Left renal cortex interstitium (tissue), 4 donors: ENCODE results near the gene SAT2. TPM values are rescaled to one million over a fixed set of nuclear protein-coding genes. Genes with fewer than 3 reads are reported as not detected.

Experiments used
- DNase-seq, 4 donors: peaks; one replicate each; pipeline ENCODE4 v3.0.0-alpha.2; 2013; ENCODE audit warnings: low read depth in 4 of 4, low spot score in 2 of 4, missing footprints in 1 of 4
- polyA plus RNA-seq, 4 donors: library from polyadenylated mRNA; unstranded; fragments of 120-200 nt; gene quantifications; one replicate each; pipeline ENCODE4 v1.2.1, GENCODE V29; 2013; ENCODE audit not compliant: insufficient read length in 4 of 4

SAT2 gene
- polyA plus RNA-seq, 4 donors, result 127 to 157 (median 133) TPM

- DNase-seq, result no peak
Measured at GRCh38 chr17:7577327-7578199, 50.1 kb downstream of the SAT2 start.

GRCh38 chr17:7576432-7576937 lies 51.1 kb downstream of the SAT2 start:
- DNase-seq, result no peak

Other genes starting within 250 kb of the SAT2 start
- gene TNK1, start 246.7 kb downstream of the SAT2 start, polyA plus RNA-seq, result 1 to 10 TPM; 3.1 to 7.9 (median 5.7) TPM
- 10 to 100 TPM; 27.8 to 51.2 (median 41.2) TPM for gene PLSCR3, start 233.3 kb downstream of the SAT2 start, polyA plus RNA-seq
- gene TMEM256, start 223.7 kb downstream of the SAT2 start, polyA plus RNA-seq, result 100 to 1,000 TPM in 1 of 4 donors, 10 to 100 TPM in 3; 82.2 to 108 (median 90.2) TPM
- gene NLGN2, start 220.0 kb downstream of the SAT2 start, polyA plus RNA-seq, result 10 to 100 TPM; 17.5 to 38.6 (median 30.2) TPM
- not detected for gene SPEM1, start 207.5 kb downstream of the SAT2 start, polyA plus RNA-seq
- gene SPEM2, start 202.2 kb downstream of the SAT2 start, polyA plus RNA-seq, result under 1 TPM in 1 of 4 donors, not detected in 3; 0.06 TPM
- gene SPEM3, start 199.0 kb downstream of the SAT2 start, polyA plus RNA-seq, result not detected
- 1 to 10 TPM; 3.7 to 5.7 (median 4.8) TPM for gene TMEM102, start 192.4 kb downstream of the SAT2 start, polyA plus RNA-seq
- gene FGF11, start 188.3 kb downstream of the SAT2 start, polyA plus RNA-seq, result 1 to 10 TPM; 6.1 to 6.9 (median 6.4) TPM
- 10 to 100 TPM; 10.3 to 10.8 (median 10.6) TPM for gene CHRNB1, start 182.8 kb downstream of the SAT2 start, polyA plus RNA-seq
- 10 to 100 TPM; 38.6 to 50.6 (median 44.2) TPM for gene ZBTB4, start 148.2 kb downstream of the SAT2 start, polyA plus RNA-seq
- under 1 TPM in 2 of 4 donors, not detected in 2; 0.46 to 0.72 TPM for gene SLC35G6, start 146.4 kb downstream of the SAT2 start, polyA plus RNA-seq
- 100 to 1,000 TPM; 101 to 163 (median 116) TPM for gene POLR2A, start 143.5 kb downstream of the SAT2 start, polyA plus RNA-seq
- gene TNFSF12, start 78.8 kb downstream of the SAT2 start, polyA plus RNA-seq, result 10 to 100 TPM; 21.7 to 32.3 (median 28.3) TPM
- gene TNFSF13, start 69.1 kb downstream of the SAT2 start, polyA plus RNA-seq, result 10 to 100 TPM; 12.8 to 15.9 (median 14.5) TPM
- gene SENP3, start 65.9 kb downstream of the SAT2 start, polyA plus RNA-seq, result 10 to 100 TPM; 60.8 to 81.3 (median 74.9) TPM
- 10 to 100 TPM; 33.6 to 64.0 (median 57.2) TPM for gene CD68, start 48.2 kb downstream of the SAT2 start, polyA plus RNA-seq
- gene MPDU1, start 44.0 kb downstream of the SAT2 start, polyA plus RNA-seq, result 100 to 1,000 TPM; 102 to 125 (median 121) TPM
- gene SOX15, start 37.7 kb downstream of the SAT2 start, polyA plus RNA-seq, result 1 to 10 TPM; 3.0 to 5.6 (median 4.0) TPM
- gene FXR2, start 12.9 kb downstream of the SAT2 start, polyA plus RNA-seq, result 10 to 100 TPM; 46.3 to 56.5 (median 52.4) TPM
- gene SHBG, start 2.3 kb upstream of the SAT2 start, polyA plus RNA-seq, result 1 to 10 TPM; 3.0 to 5.1 (median 4.0) TPM
- 10 to 100 TPM; 18.1 to 22.1 (median 21.1) TPM for gene ATP1B2, start 23.1 kb upstream of the SAT2 start, polyA plus RNA-seq
- 10 to 100 TPM; 63.1 to 78.2 (median 72.6) TPM for gene TP53, start 59.7 kb upstream of the SAT2 start, polyA plus RNA-seq
- 10 to 100 TPM; 11.1 to 17.6 (median 15.6) TPM for gene WRAP53, start 60.7 kb upstream of the SAT2 start, polyA plus RNA-seq
- gene EFNB3, start 77.4 kb upstream of the SAT2 start, polyA plus RNA-seq, result 10 to 100 TPM; 22.3 to 25.6 (median 23.7) TPM
- under 1 TPM; 0.16 to 0.47 (median 0.34) TPM for gene DNAH2, start 89.9 kb upstream of the SAT2 start, polyA plus RNA-seq
- gene KDM6B, start 206.4 kb upstream of the SAT2 start, polyA plus RNA-seq, result 10 to 100 TPM; 14.6 to 35.4 (median 26.1) TPM
- gene TMEM88, start 227.2 kb upstream of the SAT2 start, polyA plus RNA-seq, result 10 to 100 TPM; 22.1 to 34.0 (median 28.5) TPM
- 100 to 1,000 TPM in 2 of 4 donors, 10 to 100 TPM in 2; 68.9 to 144 (median 105) TPM for gene NAA38, start 229.7 kb upstream of the SAT2 start, polyA plus RNA-seq
- gene CYB5D1, start 230.2 kb upstream of the SAT2 start, polyA plus RNA-seq, result 10 to 100 TPM; 19.8 to 29.7 (median 25.3) TPM